Stimulated activated CD4-positive, alpha-beta T cell treated with anti-CD3 and anti-CD28 coated beads, Interleukin-12 subunit alpha, Interleukin-12 subunit beta, amount 100 ng/mL, for 48 hours (primary cell): ENCODE data around the gene CERS1.
A peak's percentile ranks its signal among the peaks of the same experiment; 100 is the strongest.

Experiments
- DNase-seq, 3 donors: peaks; one replicate each; pipeline ENCODE4 v3.0.0-alpha.2; 2020; ENCODE audit warnings: low read depth in 2 of 3, low spot score in 1 of 3

CERS1 gene

DNA sequence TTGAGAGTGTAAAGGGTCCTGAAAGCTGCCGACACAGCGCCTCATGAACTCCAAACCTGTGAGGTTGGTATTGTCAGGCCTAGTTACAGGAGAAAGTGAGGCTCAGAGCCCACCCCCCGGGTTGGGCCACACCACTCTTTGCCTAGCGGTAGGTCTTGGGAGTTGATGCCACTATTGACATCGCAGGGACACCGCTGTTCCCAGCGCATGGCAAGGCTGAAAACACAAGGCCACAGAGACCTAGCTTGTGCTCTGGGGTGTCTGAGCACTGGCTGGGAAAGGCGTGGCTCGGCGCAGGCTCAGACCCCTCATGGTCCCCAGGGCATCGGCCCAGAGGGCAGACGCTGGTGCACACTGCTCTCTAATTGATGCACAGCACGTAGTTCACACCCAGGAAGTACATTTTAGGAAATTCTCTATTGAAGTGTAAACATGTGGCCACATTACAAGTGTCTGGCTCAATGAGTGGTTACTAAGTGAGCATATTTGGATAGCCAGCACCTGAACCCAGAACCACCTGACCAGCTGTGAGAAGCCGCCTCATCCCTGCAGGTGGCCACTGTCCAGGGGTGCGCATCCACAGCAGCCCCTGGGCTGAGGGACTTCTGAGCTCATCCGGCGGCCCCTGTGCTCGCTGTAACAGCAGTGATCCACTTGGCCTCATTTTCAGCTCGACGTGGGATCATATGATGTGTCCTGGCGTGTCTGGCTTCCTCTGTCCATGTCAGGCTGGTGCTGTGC is 36.9 kb downstream of the CERS1 start:
- no peak for DNase-seq

DNA sequence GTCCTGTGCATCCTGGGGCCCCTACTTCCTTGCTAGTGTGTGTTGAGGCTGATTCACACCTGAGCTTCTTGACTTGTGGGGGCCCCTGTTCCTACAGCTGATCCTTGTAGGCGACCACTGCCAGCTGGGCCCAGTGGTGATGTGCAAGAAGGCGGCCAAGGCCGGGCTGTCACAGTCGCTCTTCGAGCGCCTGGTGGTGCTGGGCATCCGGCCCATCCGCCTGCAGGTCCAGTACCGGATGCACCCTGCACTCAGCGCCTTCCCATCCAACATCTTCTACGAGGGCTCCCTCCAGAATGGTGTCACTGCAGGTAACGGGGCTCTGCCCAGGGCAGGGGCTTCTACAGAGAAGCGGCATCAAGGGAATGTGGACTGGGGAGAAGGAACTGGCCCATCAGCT is 38.7 kb downstream of the CERS1 start:
- DNase-seq, result no peak

DNA sequence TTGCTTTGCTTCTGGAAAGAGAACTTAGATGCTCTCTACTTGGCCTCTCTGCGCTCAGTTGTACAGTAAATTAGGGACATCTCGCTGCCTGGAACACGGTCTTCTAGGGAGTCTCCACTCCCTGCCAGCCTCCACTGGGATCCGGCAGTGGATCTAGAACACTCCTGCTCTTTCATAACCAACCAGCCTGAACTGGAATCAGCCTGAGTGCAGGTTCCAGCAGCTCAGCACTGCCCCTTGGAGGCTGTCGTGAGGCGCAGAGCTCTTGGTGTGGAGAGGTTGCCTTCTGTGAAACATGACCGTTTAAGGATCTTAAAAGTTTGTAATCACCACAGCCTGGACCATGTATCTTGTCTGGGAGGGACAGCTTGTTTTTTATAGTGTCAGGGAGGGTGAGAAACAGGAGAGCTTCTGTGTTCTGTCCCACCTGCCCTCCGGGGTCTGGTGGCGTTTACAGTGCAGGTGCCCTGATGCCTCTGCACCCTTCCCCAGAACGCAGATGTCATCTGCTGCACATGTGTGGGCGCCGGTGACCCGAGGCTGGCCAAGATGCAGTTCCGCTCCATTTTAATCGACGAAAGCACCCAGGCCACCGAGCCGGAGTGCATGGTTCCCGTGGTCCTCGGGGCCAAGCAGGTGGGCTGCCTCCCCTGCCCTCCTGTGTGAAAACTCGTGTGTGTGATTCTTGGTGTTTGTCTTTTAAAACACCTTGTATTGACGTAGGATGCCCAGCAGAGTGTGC is 39.4 kb downstream of the CERS1 start:
- no peak for DNase-seq

DNA sequence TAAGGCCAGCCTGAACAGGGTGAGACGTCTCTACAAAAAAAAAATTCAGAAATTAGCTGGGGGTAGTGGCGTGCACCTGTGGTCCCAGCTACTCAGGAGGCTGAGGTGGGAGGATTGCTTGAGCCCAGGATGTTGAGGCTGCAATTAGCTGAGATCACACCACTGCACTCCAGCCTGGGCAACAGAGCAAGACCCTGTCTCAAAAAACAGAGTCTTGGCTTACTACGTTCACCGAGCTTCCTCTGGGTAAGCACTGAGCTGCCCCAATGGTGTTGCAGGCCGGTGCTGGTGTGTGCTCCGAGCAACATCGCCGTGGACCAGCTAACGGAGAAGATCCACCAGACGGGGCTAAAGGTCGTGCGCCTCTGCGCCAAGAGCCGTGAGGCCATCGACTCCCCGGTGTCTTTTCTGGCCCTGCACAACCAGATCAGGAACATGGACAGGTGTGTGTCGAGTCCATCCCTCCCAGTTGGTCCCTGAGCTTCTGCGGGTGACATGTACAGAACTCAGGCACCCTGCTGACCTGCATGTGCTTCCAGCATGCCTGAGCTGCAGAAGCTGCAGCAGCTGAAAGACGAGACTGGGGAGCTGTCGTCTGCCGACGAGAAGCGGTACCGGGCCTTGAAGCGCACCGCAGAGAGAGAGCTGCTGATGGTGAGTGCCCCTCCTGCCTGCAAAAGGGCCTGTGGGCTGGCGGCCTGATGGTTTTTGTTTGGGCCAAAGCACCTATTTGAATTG is 40.1 kb downstream of the CERS1 start:
- no peak for DNase-seq

DNA sequence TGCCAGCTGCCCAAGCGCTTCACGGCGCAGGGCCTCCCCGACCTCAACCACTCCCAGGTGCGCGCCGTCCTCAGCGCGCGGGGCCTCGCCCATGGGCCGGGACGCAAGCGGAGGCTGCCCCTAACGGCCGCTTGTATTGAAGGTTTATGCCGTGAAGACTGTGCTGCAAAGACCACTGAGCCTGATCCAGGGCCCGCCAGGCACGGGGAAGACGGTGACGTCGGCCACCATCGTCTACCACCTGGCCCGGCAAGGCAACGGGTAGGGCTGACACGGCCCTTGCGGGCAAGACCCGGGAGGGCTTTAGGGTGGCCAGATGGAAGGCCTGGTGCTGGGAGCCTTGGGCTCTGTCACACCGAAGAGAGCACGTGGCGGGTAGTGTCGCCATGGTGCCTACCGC is 41.0 kb downstream of the CERS1 start:
- DNase-seq, result no peak

DNA sequence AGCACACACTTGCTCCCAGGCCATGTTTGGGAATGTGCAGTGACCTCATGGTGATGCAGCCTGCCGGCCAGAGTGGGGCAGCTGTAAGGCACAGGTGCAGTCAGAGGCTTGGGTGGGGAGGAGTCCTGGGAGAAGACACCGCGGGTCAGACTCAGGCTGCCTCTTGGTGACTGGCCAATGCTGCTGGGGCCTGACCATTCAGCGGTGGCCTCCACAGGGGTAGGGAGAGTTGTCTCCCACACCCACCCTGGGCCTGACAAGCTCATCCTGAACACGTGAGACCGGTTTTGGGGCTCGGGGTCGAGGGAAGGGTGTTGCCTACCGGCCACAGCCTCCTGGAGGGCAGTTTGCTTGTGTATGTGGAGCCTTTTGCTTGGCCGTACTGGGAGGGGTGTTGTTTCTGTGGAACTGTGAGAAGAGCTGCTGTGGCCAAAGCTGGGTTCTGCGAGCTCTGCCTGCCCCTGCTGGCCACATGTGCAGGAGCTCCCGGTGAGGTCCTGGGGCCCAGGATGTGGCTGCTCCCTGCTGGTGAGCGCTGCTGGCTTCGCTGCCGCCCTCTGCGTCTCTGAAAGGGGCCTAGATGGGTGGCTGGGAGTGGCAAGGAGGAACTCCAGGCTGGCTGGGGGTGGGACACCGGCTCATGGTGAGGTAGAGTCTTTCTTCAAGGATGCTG is 42.1 kb downstream of the CERS1 start:
- no peak for DNase-seq

DNA sequence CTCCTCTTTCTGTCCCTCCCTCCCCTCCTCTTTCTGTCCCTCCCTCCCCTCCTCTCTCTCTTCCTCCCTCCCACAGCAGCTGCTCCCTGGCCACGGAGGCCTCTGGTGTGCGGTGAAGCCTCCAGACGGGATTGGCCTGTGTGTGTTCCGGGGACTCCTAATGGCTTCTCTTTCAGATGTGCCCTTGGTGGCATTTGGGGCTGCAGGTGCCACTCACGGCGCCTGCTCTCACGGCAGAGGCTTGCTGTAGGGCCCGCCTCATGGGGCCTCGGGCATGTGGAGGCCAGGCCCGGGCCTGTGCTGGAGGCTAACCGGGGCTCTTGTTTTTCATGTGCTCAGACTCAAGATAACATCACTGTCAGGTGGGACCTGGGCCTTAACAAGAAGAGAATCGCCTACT is 43.3 kb downstream of the CERS1 start:
- no peak for DNase-seq

DNA sequence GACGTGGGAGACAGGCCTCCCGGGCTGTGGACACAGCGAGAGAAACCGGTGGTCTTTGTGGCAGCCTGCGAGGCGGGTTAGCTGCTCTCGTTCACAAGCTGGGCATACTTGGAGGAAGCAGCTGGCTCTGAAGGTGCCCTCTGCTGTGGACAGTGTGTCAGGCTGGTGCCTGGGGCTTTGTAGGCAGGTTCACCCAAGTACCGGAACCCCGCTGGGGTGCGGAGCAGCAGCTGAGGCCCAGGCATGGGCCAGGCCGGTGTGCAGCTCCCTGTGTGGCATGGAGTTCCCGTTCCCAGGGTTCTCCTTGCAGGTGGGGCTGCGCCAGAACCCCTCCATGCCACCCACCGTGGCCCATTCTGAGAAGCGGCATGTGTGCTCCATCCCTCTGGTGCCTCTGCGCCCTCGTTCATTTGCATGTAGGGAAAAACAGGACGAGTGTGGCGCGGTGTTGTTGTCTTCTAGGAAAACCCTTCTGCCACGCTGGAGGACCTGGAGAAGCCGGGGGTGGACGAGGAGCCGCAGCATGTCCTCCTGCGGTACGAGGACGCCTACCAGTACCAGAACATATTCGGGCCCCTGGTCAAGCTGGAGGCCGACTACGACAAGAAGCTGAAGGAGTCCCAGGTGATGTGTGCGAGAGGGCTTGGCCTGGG is 44.2 kb downstream of the CERS1 start:
- DNase-seq, result no peak

DNA sequence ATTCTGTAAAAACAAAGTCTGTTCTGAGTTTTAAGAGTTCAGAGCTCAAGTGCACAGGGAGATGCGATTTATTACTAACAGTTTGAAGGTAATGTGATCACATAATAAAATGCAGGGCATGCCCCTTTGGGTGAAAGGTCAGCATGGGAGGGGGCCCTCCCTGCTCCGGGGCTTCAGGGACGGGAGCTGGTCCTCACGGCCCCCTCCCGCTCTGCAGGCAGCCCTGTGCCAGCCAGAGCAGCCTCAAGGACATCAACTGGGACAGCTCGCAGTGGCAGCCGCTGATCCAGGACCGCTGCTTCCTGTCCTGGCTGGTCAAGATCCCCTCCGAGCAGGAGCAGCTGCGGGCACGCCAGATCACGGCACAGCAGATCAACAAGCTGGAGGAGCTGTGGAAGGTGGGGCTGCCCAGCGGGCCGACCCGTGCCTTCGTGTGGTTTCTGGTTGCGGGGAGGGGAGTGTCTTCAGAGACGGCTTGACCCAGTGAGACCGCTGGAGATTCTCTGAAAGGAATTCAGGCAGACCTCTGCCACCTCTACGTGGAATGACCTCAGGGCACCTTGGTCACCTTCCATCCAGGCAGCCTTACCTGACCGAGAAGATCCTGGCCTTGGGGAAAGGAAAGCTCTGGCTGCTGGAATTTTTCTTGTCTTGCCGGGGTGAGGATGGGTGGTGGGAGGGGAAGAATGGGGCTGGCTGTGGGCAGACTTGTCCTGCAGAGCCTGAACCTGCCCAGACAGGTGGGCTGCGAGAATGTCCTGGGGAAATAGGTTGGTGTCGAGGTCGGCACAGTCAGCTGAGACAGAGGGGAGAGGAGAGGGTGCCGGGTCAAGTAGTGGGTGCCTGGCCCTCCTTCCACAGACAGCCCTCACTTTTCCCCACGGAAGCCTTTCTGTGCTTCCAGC is 45.2 kb downstream of the CERS1 start:
- DNase-seq, result no peak

DNA sequence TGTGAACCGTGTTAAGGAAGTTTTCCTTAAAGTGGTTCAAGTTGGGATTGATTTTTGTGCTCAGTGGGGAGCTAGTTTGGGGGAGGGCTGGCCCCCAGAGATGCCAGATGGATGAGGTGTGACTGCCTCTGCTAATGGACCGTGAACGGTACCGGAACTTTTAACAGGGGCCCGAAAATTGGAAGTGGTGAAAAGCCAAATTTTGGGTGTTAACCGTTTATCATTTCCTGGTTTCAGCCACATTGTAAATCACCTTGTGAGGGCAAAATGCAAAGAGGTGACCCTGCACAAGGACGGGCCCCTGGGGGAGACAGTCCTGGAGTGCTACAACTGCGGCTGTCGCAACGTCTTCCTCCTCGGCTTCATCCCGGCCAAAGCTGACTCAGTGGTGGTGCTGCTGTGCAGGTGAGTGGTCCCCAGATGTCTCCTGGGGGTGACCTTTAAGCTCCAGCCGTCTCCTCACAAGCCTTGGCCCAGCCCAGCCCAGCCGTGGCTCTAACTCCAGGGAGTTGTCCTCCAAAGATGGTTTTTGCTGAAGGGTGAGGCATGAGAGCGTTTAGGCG is 46.0 kb downstream of the CERS1 start:
- DNase-seq, result no peak

DNA sequence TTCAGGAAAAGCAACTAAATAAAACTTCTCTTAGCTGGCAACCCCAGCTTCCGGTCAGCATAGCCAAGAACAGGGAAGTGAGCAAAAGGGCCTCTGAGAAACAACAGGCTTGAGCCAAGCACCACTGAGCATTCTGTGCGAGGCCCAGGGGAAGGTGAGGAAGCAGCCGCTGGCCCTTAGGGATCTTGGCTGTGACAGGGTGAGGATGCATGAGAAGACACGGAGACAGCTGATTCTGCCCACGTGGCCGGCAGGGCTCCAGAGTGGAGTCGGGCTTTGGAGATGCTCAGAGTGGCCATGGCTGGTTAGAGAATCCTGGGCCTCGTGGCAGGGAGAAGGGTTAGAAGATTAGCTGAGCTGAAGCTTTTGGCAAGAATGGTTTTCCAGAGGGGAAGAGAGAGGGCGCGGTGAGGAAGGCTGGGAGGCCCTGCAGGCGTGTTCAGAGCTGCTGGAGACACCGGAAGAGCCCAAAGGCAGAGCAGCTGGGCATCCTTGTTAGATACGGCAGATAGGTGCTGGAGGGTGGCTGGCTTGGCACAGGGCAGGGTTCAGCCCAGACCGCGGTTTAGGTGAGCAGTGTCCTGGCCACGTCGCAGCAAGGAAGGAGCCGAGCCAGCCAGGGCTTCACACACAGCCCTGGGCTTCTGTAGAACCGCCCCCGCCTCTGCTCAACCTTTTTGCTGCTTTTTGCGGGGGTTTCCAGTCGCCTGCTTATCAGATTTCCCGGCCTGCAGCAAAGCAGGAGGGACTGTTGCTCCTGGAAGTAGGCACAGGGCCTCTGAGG is 46.9 kb downstream of the CERS1 start:
- DNase-seq, result peak in 1 of 3 donors; percentile 37

DNA sequence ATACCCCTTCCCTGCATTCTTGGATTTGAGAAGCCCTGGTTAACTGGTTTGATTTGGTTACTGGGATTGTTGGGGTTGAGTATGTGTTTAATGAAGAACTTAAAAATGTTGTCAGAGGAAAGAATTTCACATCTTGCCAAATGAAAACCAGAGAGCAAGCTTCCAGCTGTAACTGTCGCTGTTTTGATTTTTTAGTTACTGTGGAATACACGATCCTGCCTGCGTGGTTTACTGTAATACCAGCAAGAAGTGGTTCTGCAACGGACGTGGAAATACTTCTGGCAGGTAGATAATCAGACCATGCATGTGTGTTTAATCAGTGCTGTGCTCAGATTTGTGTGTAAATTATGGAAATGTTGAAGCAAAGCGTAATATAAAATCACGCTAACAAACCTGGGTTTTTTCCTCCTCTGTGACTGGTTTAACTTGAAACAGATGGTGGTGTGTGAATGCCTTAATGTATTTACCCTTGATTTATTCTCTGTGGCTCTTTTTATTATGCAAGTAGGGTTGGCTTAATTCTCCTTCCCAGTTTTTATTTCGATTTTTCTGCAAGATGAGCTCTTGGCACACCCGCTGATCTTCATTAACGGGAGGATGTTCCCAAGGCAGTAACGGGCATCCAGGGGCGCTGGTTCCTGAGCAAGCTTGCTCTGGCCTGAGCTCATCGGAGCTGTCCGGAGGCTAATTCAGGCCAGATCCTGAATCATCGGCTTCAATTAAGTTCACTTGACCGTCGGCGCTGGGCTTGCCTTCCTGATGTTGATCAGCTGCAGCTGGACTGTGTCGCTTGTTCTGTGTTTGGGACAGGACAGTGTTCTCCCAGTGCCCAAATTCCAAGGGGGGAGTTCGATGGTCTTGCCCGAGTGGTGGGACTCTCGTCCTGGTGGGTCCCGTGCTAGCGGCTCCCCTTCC is 48.2 kb downstream of the CERS1 start:
- no peak for DNase-seq

DNA sequence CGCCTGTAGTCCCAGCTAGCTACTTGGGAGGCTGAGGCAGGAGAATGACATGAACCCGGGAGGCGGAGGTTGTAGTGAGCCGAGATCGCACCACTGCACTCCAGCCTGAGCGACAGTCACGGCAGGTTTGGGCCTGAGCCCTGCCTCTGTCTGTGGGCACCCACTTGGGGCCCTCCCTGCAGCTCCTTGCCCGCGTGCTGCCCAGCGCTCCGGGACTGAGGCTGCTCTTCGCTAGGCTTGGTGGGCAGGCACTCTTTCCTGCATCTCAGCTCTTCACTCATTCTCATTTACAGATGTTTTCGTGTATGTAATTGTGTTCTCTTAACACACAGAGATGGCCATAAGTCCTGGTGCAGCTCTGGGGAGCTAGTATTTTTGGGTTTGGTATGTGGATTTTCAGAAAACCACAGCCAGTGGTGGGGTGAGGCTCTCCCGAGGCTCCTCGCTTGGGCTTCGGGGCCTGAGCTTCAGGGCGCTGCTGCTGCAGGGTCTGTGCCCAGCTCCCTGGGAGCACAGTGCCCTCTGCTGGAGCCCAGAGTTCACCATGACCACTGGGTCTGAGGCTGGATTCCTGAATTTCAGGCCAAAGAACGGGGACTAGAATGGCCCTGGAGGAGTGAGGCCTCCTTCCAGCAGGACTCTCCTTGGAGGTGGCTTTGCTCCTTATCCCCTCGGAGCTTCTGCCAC is 49.0 kb downstream of the CERS1 start:
- peak in 2 of 3 donors; percentile 45 to 66 for DNase-seq

DNA sequence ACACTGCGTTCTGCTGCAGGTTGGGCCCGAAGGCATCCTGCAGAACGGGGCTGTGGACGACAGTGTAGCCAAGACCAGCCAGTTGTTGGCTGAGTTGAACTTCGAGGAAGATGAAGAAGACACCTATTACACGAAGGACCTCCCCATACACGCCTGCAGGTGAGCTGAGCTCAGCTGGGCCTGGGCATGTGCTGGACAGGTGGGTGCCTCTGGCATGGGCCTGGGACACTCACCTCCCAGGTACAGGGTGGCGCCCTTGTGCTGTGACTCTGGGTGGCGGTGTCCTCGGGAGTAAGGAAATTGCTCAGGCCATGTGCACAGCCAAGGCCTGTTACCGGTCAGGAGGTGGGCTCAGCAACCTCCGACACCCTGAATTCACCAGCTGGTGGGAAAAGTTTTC is 50.0 kb downstream of the CERS1 start:
- no peak for DNase-seq

DNA sequence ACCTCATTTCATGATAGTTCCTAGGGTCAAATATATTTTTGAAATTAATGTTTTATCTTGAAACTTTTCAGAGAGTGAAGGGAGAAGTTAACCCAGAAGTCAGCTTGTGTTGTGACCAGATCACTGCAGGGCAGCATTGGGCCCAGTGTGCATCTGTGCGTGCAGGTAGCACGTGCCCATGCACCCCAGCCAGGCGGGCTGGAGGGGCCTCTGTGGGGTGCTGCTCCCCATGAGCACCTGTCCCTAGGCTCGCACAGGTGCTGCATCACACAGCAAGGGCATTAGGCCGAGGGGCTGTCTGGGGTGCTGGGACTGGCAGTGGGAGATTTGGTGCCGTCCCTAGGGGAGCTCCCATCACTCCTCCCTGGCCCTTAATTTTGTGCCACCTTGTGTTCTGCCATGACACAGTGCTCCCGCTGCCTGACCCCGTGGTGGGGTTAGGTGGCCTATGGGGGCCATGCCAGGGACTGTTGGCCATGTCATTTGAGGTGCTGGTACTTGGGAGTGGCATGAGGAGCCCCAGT is 51.1 kb downstream of the CERS1 start:
- DNase-seq, result no peak

DNA sequence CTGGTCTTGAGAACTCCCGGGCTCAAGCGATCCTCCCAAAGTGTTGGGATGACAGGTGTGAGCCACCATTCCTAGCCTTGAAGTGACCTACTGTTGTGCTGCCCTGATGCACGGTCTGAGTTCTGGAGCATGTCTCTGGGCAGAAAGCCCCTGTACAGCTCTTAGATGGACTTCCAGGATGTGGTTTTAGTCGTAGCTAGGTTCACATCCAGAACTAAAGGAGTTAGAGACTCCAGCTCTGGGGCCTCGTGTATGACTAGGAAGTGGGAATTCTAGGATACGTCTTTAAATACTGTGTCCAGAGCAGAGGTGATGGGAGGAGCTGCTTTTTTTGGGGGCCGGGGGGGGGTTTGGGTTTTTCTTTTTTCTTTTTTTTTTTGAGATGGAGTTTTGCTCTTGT is 52.0 kb downstream of the CERS1 start:
- no peak for DNase-seq

DNA sequence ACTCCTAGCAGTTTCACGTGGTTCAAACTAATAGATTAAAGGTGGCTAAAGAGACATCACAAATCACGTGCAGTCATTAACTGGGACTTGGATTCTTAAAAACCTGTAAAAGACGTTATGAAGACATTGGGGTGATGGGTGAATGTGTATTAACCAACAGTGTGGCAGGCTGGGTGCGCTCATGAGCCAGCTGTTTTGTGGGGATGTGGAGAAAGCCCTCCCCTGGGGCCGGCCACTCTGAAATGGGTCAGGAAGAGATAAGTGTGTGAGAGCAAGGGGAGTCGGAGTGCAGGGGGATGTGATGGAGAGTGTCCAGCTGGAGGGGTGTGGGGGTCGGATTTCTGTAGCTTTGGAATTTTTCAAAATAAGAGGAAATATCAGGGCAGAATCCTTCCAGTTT is 53.8 kb downstream of the CERS1 start:
- DNase-seq, result no peak
